ENCODE results near the gene SAP30L.

The SAP30L gene

GRCh38 chr5:154482528-154483449 is 37.0 kb downstream of the SAP30L start:
- DNase-seq = no peak

GRCh38 chr5:154483654-154484392 is 38.0 kb downstream of the SAP30L start:
- DNase-seq = no peak

GRCh38 chr5:154484393-154485095 is 38.7 kb downstream of the SAP30L start:
- DNase-seq = no peak

- DNase-seq = no peak
These were observed 39.3 kb downstream of the SAP30L start for GRCh38 chr5:154485096-154485491.

- no peak for DNase-seq
These were observed 40.1 kb downstream of the SAP30L start for GRCh38 chr5:154485850-154486426.

- DNase-seq = peak; percentile 58
These were observed 40.6 kb downstream of the SAP30L start for GRCh38 chr5:154486427-154486866.

- DNase-seq = no peak
These were observed 41.7 kb downstream of the SAP30L start for GRCh38 chr5:154487541-154487940.

GRCh38 chr5:154491941-154492340 is 46.1 kb downstream of the SAP30L start:
- DNase-seq = no peak

GRCh38 chr5:154493274-154493673 is 47.5 kb downstream of the SAP30L start:
- DNase-seq = no peak

GRCh38 chr5:154494036-154494435 is 48.2 kb downstream of the SAP30L start:
- no peak for DNase-seq

GRCh38 chr5:154498591-154498990 is 52.8 kb downstream of the SAP30L start:
- DNase-seq = no peak

- no peak for DNase-seq
These were observed 53.2 kb downstream of the SAP30L start for GRCh38 chr5:154498994-154499393.

GRCh38 chr5:154501566-154501965 is 55.8 kb downstream of the SAP30L start:
- DNase-seq = no peak

- no peak for DNase-seq
These were observed 56.4 kb downstream of the SAP30L start for GRCh38 chr5:154502180-154502579.

- no peak for DNase-seq
These were observed 57.9 kb downstream of the SAP30L start for GRCh38 chr5:154503698-154504039.

GRCh38 chr5:154505567-154505966 is 59.8 kb downstream of the SAP30L start:
- DNase-seq = no peak

GRCh38 chr5:154506049-154506715 is 60.4 kb downstream of the SAP30L start:
- DNase-seq = no peak

- no peak for DNase-seq
These were observed 60.9 kb downstream of the SAP30L start for GRCh38 chr5:154506716-154507080.

GRCh38 chr5:154508114-154508513 is 62.3 kb downstream of the SAP30L start:
- no peak for DNase-seq

- DNase-seq = no peak
These were observed 64.2 kb downstream of the SAP30L start for GRCh38 chr5:154509784-154510555.

Data from NCI-H748 treated with DMSO at 0.1 percent for 48 hours (cell line).